ENCODE measurements around the gene POLQ.

The POLQ gene

GRCh38 chr3:121483290-121483689 is 62.5 kb downstream of the POLQ start:
- H3K4me2 ChIP-seq (ENCODE audit: low read length): no peak overlapping the region
- H3K36me3 ChIP-seq (ENCODE audit: control insufficient read depth, low read length): peaks cover 71% of the 10 kb centered on the region

DNA sequence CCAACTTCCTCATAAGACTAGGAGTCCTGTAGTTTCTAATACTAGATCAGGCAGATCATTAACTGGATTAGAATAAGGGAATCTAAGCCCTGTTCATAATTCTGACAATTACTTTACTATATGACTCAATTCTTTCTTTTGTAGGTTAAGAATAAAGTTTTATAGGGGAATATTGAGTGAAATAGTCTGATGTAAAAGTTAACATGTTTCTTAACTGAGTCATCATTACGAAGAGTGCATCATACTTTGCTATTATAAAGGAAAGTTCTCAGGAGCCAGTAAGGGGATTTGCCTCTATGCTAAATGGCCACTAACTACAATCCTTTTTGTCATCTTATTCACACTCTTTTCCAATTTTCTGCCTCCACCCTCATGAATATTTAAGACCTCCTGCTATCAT is 63.1 kb downstream of the POLQ start:
- Histone ChIP-seq H4K20me1 (ENCODE audit: control insufficient read depth, insufficient read depth, low read depth, low read length) (no peaks in the 10 kb centered on the region), H3K27ac (ENCODE audit: low read depth, low read length) (no peak overlapping the region), H3K4me2 (ENCODE audit: low read length) (no peak overlapping the region), H3K4me1 (ENCODE audit: control insufficient read depth, low read length) (no peaks in the 10 kb centered on the region), H3K36me3 (ENCODE audit: control insufficient read depth, low read length) (peaks cover 71% of the 10 kb centered on the region), H3K27me3 (ENCODE audit: control insufficient read depth, low read length) (no peaks in the 10 kb centered on the region), H3K9me3 (ENCODE audit: control insufficient read depth, insufficient read depth, low read length) (no peaks in the 10 kb centered on the region), H3K4me3 (ENCODE audit: low read length) (no peak overlapping the region), H3K9me2 (replicated peaks; ENCODE audit: control insufficient read depth, low read length) (no peaks in the 10 kb centered on the region), H3K79me2 (ENCODE audit: control insufficient read depth, low read length) (no peaks in the 10 kb centered on the region), H3F3A (ENCODE audit: control insufficient read depth, insufficient read depth) (no peaks in the 10 kb centered on the region)
- TF ChIP-seq CTCF (IDR thresholded peaks at IDR 0.05; ENCODE audit: low read depth, low read length, poor library complexity, severe bottlenecking) (no peak), EZH2phosphoT487 (IDR thresholded peaks at IDR 0.05; ENCODE audit: borderline replicate concordance, low read length) (no peak)

More at GRCh38 chr3:121483290-121483689, 62.5 kb downstream of the POLQ start:
- Histone ChIP-seq H3K4me1 (ENCODE audit: control insufficient read depth, low read length) (no peaks in the 10 kb centered on the region), H3K9me3 (ENCODE audit: control insufficient read depth, insufficient read depth, low read length) (no peaks in the 10 kb centered on the region), H3F3A (ENCODE audit: control insufficient read depth, insufficient read depth) (no peaks in the 10 kb centered on the region), H3K4me3 (ENCODE audit: low read length) (no peak overlapping the region), H3K79me2 (ENCODE audit: control insufficient read depth, low read length) (no peaks in the 10 kb centered on the region), H3K27me3 (ENCODE audit: control insufficient read depth, low read length) (no peaks in the 10 kb centered on the region), H3K27ac (ENCODE audit: low read depth, low read length) (no peak overlapping the region), H3K9me2 (replicated peaks; ENCODE audit: control insufficient read depth, low read length) (no peaks in the 10 kb centered on the region), H4K20me1 (ENCODE audit: control insufficient read depth, insufficient read depth, low read depth, low read length) (no peaks in the 10 kb centered on the region)
- TF ChIP-seq EZH2phosphoT487 (IDR thresholded peaks at IDR 0.05; ENCODE audit: borderline replicate concordance, low read length) (no peak), CTCF (IDR thresholded peaks at IDR 0.05; ENCODE audit: low read depth, low read length, poor library complexity, severe bottlenecking) (no peak)

DNA sequence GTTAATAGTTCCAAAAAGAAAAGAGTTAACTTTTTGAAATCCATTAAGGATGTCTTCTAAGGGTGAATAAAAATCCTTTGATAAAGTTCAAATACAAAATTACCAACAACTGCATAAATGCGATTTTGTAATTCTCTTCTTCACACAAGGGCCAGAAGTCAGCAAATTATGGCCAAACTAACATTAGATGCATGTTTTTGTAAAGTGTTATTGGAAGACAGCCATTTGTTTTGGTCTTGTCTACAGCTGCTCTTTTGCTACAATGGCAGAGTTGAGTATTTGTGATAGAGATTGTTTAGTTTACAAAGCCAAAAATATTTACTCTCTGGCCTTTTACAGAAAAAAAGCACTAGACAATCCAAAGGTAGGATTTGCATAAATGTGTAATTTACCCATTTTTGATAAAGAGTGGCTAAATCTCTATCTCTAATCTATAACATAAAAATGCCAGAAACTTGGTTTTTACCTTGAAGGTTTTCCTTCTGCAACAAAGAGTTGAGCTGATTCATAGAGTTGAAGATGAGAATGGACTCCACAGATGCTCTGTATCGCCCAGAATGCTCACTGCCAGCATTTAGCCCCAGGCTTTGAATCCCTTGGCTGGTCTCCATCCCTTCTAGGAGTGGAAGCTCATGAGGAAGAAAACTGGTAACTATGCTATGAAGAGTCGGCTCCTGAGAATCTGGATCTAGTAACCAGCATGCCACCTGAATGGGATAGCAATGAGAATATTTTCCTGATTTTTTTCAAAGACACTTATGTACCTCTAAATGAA is 64.5 kb downstream of the POLQ start:
- no peaks in the 10 kb centered on the region for H3F3A ChIP-seq (ENCODE audit: control insufficient read depth, insufficient read depth)
- no peaks in the 10 kb centered on the region for H3K79me2 ChIP-seq (ENCODE audit: control insufficient read depth, low read length)
- H3K36me3 ChIP-seq (ENCODE audit: control insufficient read depth, low read length): peaks cover 76% of the 10 kb centered on the region
- no peaks in the 10 kb centered on the region for H3K27me3 ChIP-seq (ENCODE audit: control insufficient read depth, low read length)
- TF ChIP-seq EZH2phosphoT487 (IDR thresholded peaks at IDR 0.05; ENCODE audit: borderline replicate concordance, low read length): no peak
- no peak for TF ChIP-seq CTCF (IDR thresholded peaks at IDR 0.05; ENCODE audit: low read depth, low read length, poor library complexity, severe bottlenecking)
- no peaks in the 10 kb centered on the region for H3K4me1 ChIP-seq (ENCODE audit: control insufficient read depth, low read length)
- H3K9me2 ChIP-seq (replicated peaks; ENCODE audit: control insufficient read depth, low read length): no peaks in the 10 kb centered on the region
- H3K9me3 ChIP-seq (ENCODE audit: control insufficient read depth, insufficient read depth, low read length): no peaks in the 10 kb centered on the region
- no peak overlapping the region for H3K4me2 ChIP-seq (ENCODE audit: low read length)
- no peaks in the 10 kb centered on the region for H4K20me1 ChIP-seq (ENCODE audit: control insufficient read depth, insufficient read depth, low read depth, low read length)
- H3K27ac ChIP-seq (ENCODE audit: low read depth, low read length): no peak overlapping the region
- no peak overlapping the region for H3K4me3 ChIP-seq (ENCODE audit: low read length)
